Stimulated activated CD8-positive, alpha-beta memory T cell treated with anti-CD3 and anti-CD28 coated beads, Interleukin-4, amount 100 ng/mL, for 48 hours (primary cell): ENCODE results near the gene IGF2BP2.

Source experiments
- DNase-seq: peaks from one replicate; pipeline ENCODE4 v3.0.0-alpha.2; 2020

The IGF2BP2 gene

DNA sequence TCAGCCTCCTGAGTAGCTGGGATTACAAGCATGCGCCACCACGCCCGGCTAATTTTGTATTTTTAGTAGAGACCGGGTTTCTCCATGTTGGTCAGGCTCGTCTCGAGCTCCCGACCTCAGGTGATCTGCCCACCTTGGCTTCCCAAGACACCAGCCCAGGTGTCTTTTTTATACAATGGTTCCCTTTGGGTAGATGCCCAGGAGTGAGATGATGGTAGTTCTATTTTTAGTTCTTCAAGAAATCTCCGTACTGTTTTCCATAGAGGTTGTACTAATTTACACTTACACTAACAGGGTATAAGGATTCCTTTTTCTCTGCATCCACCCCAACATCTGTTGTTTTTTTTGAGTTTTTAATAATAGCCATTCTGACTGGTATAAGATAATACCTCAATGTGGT lies 94.3 kb downstream of the IGF2BP2 start:
- DNase-seq, result no peak

DNA sequence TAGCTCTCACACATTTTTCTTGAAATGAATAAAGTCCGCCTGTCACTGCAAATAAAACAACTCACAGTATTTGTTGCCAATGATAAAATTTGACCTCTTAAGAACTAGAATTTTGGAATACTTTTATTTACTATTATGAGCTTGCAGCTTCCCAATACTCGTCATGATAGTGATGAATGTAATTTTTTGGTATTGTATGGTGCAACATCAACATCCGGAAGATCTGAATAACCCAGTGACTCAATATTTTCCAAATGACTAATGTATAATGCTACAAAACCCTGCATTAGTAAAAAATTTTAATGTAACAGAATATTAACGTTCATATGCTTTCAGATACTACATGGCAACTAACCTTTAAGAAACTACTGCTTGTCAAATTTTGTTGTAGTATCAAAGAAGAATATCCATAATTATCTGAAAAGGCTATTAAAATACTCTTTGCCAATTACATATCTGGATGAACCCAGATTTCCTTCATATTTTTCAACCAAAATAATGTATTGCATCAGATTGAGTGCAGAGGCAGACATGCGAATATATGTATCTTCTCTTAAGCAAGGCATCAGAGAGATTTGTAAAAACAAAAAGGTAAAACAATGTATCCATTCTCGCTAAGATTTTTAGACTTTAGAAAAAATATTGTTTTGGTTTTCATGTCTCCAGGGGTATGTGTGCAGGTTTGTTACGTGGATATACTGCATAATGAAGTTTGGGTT lies 95.3 kb downstream of the IGF2BP2 start:
- DNase-seq, result no peak

DNA sequence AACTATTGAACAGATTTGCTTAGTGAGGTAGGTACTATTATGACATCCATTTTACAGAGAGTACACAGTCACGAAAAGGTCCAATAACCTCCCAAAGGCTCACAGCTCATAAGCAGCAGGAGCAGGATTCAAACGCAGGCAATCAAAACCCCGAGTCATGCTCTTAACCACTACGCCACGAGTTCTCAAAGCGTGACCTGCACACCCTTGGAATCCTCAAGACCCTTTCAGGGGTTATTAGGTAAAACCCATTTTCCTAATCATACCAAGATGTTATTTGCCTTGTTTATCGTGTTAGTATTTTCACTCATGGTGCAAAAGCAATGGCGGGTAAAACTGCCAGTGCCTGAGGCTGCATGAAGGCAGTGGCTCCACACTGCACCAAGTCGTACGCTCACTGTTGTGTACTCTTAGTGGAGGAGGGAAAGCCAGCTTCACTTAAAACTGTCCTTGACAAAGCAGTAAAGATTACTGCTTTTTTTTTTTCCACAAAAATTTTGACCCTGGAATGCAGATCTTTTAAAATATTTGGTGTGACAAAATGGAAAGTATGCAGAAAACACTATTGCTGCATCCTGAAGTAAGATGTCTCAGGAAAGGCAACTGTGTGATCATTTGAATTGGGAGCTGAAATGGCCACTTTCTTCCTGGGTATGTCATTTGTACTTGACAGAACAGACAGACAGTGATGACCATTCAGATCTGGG lies 96.1 kb downstream of the IGF2BP2 start:
- no peak for DNase-seq

DNA sequence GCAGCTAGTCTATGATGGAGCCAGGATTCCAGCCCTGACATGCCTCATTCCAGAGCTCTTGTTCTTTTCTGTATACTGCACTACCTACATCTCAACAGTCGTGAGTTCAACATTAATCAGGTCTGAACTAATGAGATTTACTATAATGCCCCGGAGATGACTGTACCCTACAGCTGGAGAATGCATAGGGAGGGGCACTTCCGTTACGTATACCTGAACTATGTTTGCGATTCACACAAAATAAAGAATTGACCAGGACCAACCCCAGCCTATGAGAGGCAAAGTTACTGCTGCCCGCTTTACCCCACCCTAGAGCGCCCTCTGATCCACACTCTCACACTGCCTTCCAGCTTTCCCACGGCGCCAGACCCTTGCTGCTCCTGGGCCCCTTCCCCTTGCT lies 97.0 kb downstream of the IGF2BP2 start:
- DNase-seq, result no peak

DNA sequence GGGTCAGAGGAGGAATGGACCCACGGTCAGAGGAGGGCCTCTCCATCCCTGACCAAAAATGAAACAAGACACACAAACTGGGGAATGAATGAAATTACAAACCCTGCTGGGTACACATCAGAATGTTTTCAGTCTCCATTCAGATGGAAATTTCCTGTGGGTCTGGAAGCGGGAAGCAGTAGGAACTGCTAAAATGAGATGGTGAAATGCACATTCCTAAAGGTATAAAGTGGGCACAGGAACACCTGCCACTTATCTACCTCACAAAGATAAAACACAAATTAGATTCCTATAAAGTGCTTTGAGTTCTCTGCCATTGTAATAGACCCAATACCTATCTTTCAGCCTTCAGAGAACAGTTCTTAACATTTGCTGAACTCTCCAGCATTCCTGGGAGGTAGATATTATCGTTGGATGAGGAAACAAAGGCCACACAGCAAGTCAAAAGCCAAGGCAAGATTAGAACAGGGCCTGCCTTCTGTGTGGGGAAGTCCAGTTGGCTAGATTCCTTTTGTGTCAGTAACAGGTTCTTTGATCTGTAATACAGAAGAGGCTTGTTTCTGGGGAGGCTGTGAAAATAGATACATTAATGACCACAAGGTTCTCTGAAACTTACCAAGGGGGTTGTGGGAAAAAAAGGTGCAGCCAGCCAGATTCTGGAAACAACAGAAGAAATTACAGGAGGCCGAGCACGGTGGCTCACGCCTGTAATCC lies 98.4 kb downstream of the IGF2BP2 start:
- no peak for DNase-seq

DNA sequence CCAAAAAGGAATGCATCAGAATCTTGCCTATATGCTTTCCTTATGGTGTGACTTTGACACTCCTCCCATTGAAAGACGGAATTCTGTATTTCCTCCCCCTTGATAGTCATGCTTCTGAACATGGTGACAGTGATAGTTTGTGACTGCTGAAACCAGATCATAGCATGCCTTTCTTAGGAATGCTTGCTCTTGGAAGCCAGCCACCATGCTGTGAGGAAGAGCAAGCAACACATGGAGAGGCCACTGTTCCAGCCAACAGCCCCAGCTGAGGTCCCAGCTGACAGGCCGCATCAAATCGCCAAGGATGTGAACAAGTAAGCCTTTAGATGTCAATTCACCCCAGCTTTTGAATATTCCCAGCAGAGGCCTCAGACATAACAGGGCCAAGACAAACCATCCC lies 100.1 kb downstream of the IGF2BP2 start:
- DNase-seq, result no peak

DNA sequence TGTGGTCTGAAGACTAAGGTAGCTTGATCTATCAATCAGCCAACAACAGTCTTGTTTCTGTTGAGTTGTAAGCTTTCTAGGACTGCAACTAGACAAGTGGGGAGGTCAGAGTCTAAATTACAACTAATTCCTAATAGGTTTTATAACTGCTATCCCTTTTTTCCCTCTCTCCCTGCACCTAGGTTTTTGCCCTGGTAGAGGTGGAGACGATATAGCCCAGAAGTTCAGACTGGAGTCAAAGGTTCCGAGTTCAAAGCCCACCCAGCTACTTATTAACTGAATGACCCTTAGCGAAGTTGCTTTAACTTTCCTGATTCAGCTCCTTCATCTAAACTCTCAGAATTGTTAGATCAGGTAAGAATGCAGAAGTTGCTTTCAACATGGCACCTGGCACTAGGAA lies 100.6 kb downstream of the IGF2BP2 start:
- DNase-seq, result no peak

DNA sequence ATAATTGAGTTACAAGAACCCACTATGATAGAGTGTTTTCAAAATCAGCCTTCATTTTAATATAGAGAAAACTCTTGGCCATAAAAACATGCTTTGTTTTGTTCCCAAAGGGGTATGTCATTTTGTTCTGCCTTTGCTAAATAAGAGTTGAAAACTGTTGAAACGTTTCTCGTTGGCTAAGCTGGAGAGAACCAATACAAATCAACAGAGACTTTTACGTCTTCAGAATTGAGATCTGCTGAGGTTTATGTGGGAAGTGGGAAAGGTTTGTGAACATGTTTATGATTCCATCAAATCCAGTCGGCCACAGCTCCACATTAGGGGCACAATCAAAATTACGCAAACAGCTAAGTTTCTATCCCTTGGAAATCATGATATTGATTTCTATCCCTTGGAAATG lies 102.0 kb downstream of the IGF2BP2 start:
- DNase-seq, result no peak

DNA sequence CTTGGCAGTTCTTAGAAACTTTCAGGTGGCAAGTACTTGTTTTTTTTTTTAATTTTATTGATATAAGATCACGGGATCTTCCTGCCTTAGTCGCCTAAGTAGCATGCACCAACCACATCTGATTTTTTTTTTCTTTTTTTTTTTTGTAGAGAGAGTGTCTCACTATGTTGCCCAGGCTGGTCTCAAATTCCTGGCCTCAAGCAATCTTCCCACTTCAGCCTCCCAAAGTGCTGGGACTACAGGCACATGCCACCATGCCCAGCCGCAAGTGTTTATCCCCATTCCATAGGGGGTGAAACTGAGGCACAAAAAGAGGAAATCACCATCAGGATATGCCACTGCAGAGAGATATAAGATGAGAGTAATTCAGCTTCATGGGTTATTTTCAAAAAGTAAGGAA lies 102.9 kb downstream of the IGF2BP2 start:
- DNase-seq, result no peak

DNA sequence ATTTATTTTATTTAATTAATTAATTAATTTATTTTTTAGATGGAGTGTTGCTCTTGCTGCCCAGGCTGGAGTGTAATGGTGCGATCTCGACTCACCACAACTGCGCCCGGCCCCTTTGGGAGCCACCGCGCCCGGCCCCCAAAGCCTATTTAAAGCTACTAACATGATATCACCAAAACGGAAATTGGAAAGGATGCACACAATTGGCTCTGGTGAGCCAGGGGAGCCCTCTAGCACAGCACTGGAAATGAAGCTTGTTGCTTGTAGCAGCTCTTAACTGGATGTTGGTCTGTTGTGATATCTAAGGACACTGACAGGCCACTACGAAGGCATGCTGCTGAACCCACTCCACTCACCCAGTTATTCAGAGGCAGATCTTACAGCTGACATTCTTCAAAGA lies 104.5 kb downstream of the IGF2BP2 start:
- DNase-seq, result no peak

DNA sequence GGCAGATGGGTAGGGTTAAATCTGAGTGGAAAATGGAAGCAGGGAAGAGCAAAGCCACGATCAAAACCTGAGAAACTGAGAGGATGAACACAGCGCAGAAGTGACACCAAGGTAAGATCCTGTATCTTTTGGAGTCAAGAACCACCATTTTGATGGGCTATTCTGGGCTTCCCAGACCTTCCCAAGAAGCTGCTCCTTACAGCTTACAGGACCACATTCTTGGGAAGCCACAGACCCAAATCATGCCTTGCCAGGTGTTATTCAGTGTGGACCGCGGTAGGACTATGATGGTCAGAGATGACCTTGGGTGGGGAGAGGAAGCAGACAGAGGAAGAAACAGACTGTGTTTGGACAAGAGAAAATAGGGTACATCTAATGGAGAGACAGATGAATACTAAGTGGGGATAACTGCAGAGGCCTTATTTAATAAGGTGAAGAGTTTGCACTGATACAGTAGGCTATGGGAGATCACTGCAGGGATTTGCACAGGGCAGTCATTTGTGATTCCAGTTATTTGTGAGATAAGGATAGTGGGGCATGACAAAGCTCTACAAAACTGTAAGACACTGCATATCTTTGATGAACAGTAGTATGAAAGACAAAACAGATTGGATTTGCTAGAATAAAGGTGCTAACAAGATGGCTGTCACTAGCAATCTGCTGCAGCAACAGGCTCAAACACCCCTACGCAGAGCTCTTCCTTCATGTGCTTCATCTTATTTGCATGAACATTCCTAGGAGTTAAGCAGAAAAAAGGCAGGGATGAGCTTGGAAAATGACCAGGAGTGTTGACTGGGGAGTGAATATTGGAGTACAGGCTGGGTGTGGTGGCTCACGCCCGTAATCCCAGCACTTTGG lies 105.9 kb downstream of the IGF2BP2 start:
- DNase-seq, result no peak

DNA sequence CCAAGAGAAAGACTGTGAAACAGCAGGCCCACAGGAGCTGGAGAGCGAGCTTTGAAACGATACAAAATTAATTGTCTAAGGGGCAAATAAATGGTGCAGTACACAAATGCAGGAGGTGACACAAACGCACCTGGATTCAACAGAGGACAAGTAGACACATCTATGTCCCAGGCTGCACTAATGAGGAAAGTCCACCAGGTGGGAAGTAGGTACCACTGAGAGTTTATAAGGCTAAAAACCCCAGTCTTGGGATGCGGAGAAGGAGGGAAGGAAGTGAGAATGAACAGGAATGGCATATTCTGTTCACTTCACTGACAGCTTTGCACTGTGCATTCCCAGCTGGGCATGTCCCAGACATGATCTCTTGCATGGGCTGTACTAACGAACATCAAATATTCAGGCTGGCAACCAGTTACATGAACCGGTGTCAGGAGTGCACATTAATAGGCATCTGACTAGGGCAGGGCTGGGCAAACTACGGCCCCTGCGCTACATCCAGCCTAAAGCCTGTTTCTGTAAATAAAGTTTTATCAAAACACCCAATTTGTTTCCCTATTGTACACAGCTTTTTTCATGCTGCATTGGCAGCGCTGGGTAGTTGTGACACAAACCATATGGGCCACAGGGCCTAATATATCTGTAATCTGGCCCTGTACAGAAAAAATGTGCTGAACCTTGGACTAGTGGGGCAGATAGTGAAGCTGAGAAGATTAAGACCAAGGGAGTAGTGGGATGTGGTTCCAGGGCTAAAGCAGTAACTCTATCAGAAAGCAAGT lies 107.0 kb downstream of the IGF2BP2 start:
- no peak for DNase-seq

DNA sequence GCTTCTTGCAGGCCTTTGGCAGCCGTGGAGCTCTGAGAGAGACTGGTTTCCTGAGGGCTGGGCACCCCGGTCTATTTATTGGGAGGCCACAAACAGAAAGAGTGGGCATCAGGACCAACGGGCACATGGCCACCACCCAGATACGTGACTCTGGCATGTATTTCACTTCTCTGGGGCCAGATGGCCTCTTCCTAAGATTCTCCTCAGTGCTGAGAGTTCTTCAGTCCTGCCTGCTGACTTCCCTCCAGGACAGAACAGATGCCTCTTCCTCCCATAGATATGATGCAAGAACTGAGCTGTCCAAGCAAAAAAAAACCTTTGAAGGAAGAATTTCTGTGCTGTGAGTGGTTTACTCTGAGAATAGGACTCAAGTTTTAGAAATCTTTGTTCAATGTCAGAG lies 107.7 kb downstream of the IGF2BP2 start:
- no peak for DNase-seq

DNA sequence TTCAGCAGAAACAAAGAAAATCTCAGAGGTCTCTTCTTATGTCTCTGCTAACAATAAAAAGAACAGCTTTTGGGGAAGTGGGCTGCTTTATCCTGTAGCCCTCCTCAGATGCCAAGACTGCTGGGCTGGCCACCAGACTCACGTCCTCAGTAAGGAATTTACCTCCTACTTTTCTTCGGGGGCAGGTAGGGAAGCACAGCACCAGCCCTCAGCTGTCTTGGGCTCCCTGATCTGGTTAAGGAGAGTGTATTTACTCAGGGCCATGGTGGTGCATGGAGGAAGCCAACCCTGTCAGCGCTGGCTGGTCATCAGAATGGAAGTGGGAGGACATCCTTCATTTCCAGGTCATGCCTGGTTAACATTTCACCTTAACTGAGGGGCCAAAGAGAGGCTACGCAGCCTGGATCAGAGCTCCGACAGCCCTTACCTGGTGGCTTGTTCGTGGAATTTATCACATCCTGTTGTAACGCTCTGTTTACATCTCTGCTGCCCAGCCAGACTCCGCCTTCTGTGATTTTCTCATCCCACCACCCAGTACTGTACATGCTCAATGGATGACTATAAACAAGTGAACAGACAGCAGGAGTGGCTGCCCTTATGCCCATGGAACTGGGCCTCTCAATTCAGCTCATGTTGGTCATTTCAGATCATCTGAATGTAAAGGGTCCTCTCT lies 108.3 kb downstream of the IGF2BP2 start:
- no peak for DNase-seq

DNA sequence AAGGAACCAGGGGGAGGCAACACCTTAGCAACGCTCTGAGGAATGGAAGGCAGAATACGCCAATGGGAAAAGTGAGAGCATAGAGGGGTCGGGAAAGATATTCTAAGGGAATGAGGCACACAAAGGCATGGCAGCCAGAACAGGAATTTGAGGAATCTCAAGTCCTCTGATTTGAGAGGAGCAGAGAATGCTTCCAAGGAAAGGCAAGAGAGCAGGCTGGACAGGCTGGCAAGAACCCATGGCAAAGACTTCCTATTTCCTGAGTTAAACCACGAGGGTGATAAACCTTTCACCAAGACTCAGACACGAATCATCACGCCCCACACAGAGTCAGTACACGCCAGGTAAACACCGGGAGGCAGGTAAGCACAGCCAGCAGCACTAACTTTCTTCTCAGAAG lies 109.8 kb downstream of the IGF2BP2 start:
- no peak for DNase-seq

DNA sequence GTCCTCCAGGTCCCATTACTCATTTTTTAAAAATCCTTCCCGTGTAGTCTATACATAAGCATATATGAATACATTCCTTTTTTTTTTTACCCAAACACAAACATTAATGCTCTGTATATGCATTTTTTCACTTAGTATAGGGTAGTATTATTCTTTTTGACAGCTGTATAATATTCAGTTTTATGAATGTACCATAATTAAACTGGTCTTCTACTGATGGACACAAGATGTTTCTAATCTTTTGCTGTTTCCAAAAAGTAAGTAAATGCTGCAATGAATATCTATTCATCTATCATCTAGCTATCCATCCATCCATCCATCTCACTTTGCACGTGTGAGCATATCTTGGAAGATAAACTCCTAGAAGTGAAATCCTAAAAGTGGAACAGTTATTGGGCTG lies 110.8 kb downstream of the IGF2BP2 start:
- DNase-seq, result no peak

DNA sequence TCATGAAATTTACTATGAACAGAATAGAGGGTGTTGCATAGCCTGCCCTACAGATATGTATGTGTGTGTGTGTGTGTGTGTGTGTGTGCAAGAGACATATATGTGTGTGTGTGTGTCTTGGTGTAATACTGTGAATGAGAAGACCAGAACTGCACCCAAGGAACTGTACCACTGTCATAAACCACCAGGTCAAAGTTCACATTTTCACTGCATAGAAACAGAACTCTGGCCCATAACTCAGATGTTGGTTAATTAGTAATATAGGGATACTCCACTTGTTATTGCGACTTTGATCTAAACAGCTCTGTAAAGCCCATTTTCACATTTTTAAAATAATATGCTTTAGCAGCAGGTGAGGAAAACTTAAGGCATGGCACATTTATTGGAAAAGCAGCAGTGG lies 111.8 kb downstream of the IGF2BP2 start:
- DNase-seq, result no peak

DNA sequence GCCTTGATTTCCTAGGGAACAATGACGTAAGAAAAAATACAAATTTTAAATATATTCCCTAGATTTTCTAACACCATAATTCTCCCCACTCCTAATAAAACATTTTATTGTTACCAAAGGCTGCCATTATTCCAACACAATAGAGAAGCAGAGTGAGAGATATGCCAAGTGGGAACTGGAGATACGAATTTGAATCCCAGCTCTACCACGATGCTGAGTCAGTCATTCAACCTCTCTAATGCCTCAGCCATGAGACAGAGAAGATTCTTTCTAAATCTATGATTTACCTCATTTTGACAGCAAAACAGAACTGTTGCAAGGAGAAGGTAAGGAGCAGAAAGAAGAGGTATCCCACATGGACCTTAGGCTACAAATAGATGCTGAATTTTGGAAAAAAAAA lies 112.5 kb downstream of the IGF2BP2 start:
- no peak for DNase-seq

DNA sequence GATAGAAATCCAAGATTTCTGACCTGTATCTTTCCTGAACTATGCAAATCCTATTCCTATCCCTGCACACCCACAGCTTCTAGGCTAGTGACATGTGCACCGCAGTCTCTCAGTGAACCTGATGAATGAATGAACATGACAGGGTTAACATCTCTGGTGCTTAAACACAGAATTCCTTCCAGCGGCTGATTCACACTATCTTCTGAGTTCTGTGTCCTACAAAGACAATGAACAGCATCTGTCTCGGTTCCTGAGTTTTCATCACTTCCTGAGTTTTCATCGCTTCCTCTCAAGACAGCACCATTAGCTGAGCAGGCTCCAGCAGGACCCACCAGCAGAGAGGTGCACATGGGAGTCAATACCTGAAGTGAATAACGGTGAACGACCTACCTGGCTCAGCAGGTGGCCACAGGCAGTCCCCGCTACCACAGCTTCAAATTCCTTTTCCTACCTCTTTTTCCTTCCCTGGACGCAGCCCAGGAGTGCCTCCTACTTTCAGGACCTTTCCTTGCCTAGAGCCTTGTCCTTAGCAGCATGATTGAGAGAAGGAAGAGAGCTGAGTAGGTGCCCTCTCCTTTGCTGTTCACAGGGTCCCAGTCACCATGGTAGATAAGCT lies 113.5 kb downstream of the IGF2BP2 start:
- DNase-seq, result no peak

DNA sequence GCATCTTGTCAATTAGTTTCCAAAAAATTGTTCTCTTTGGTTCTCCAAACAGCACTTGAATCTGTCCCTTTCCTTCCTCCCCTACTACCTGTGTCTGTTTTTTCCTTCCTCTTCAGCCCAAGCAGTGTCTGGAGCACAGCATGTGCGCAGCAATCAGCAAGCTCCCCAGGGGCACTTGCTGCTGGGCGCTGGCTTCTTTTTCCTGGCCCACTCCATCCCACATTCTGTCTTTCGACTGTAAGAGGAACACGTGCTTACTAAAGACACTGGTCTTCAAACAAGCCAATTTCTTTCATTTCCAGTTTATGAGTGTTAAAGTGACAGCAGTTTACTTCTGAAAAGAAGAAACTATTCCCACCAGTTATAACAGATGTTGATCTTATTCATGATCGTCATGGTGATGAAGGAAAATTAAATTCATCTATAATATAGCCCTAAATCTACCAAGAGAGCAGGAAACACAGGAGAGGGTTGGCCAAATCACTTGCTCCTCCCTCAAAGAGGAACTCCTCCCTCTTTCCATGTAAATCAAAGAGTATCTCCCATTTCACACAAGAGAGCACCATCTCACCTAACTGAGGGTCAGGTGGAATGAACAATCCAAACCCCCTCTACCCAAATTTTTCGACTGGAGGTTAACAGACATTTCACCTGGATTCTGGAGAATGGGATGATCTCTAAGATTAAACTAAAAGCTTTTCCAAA lies 115.4 kb downstream of the IGF2BP2 start:
- DNase-seq, result no peak

DNA sequence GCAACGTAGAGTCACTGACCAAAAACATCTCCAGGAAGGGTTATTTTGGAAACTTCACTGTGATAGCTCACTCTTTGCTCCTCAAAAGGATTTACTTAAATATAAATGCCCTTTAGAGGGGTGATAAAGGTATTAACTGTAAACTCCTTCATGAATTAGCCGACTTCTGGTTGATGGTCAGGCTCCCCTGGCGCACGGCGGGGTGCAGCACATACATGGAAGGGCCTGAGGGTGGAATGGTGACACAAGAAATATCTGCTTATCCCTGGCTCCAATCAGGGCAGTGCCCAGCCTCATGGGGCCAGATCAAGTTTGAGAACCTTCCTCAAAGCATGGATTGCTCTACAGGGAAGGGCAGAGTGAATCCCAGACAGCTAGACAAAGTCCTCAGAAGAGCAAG lies 116.5 kb downstream of the IGF2BP2 start:
- no peak for DNase-seq
